GM18951 (cell line): ENCODE data around the gene KCNIP3.
"Not testable (repeated sequence)": the region's sequence is repeated elsewhere in the genome, so short reads cannot be mapped to it uniquely, and the experiment has no call there.

Experiments
- POLR2A ChIP-seq: IDR thresholded peaks from 4 replicates; pipeline ENCODE4 v1.6.1; 2011; ENCODE audit warnings: mild to moderate bottlenecking; ENCODE audit not compliant: insufficient read length, insufficient read depth; ENCODE audit errors: extremely low read depth
- in situ Hi-C: fragments of 300-500 bp; cut with MboI; formaldehyde crosslinking; loops from one replicate; pipeline ENCODE4 v1.12.0; 2022; ENCODE audit warnings: low sequenced_read_pairs, mixed read lengths, inconsistent platforms; ENCODE audit not compliant: unreplicated experiment

The KCNIP3 gene

GRCh38 chr2:95350368-95350767 lies 53.2 kb downstream of the KCNIP3 start:
- TF ChIP-seq POLR2A = no peak
- in situ Hi-C loops = no loop called here

DNA sequence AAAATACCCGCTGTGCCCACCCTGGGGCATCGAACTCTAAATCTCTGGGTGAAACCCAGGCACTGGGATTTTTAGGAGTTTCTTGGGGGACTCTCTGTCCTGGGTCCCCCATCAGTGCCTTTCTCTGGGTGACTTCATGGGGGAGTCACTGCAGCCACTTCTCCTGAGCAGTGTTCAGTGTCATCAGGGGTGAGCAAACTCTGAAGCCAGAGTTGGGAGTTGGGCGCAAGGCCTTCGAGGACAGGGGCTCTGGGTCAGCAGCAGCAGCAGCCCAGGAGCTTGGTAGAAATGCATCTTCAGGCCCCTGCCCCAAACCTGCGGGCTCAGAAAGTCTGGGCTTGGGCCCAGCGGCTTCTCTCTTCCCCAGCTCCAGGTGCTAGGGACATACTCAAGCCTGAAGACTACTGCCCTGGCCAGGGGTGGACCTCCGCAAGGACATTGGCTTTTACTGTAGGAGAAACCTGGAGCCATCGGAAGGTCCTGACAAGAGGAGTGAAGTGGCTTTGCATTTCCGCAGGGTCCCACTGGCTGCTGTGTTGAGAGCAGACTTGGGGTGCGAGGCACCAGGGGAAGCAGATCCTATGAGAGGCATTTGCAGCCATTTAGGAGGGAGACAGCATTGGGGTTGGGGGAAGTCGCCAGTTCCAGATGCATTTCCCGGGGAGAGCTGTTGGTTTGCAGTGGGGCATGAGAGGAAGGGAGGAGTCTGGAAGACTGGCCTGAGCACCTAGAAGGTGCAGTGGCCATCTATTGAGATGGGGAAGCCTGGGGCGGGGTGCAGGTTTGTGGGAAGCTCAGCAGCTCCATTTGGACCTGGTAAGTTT lies 53.8 kb downstream of the KCNIP3 start:
- no peak for TF ChIP-seq POLR2A
- in situ Hi-C loops = no loop called here

DNA sequence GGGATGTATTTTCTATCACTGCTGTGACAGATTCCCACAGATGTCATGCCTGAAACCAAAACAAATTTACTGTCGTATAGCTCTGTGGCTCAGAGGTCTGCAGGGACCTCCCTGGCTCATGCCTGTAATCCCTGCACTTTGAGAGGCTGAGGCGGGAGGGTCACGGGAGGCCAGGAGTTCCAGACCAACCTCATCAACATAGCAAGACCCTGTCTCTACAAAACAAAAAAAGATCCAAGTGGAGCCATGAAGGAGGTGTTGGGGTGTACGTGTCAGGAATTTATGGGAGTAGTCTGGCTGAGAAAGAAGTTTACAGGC lies 54.4 kb downstream of the KCNIP3 start:
- in situ Hi-C loops = no loop called here
- no peak for TF ChIP-seq POLR2A

DNA sequence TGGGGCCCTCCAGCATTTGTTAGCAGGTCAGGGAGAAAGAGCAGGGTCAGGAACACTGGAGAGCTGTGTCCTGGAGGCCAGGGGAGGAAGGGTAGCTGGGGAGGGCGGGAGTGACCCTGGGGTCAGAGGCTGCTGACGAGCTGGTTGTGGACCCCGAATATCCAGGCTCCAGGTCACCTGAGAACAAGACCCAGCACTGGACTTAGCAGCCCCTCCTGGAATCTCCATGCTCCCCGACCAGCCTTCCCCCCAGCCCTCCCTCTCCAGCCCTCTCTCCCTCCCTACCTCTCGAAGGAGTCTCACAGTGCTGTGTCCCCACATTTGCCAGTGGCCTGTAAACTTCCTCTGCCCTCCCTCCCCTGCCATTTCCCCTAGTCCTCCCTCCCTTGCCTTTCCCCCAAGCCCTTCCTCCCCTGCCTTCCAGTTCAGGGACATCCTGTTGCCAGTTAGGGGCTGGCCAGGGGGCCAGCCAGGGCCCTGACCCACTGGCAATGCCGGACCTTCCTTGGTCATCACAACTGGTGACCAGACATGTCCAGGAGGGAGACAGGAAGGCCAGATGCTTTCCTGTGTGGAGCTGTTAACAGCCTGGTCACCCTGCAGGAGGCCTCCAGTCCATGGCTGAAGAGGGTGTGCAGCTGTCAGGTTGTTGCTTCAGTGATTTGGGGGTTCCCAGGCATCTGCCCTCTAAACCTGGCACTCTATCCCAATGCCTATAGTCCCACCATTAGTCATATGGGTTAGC lies 55.3 kb downstream of the KCNIP3 start:
- TF ChIP-seq POLR2A = no peak
- in situ Hi-C loops = no loop called here

DNA sequence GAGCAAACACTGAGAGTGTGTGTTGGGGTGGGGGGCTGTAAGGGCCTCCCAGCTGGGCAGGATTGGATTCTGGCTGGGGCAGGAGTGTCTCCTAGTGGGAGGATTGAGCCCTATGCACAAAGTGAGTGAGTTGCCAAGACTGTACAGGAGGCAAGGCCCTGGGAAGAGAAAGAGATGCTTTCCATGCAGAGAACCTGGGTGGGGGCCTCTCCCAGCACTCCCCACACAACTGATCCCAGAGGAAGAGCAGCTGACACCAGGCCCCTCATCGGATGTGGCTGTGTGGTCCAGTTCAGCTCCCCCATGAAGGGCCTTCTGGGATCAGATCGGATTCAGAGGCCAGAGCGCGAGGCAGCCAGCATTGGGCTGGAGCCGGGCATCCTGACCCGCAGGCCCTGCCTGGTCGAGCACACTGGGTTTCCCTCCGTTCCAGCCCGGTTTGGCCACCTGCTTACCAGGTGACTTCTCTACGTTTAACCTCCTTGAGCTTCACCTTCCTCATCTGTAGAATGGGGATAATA lies 56.0 kb downstream of the KCNIP3 start:
- TF ChIP-seq POLR2A = no peak
- in situ Hi-C loops = no loop called here

DNA sequence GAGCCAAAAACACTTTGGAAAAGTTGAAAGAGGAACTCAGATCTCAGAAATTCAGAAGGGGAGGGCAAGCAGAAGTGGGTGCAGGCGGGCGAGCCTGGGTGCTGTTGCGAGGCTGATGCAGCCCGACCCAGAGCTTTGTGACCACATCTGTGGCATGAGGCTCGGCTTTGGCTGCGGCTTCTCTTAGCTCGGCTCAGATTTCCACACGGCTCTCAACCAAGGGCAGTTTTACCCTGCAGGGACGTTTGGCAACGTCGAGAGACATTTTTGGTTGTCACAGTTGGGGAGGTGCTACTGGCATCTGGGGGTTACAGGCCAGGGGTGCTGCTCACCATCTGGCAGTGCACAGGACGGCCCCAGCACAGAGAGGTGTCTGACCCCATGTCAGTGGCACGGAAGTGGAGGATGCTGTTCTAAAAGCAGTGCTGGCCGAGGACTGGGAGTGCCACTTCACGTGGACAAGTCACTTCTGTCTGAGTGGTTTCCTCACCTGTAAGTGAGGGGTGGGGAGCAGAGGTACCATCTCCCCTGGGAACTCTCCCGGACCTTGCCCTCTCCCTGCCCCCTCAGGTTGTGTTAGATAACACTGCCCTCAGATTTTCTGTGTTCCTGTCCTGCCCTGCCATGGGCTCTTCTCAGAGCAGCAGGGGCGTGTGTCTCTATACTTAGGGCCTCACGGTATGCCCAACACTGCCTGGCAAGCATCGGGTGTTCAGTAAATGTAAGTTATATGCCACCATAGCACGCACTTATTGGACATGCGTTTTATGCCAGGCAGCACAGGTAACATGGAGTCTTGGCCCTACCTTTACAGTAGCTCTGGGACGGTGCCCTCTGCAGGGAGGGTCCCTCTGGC lies 56.7 kb downstream of the KCNIP3 start:
- TF ChIP-seq POLR2A = no peak
- in situ Hi-C loops = no loop called here

DNA sequence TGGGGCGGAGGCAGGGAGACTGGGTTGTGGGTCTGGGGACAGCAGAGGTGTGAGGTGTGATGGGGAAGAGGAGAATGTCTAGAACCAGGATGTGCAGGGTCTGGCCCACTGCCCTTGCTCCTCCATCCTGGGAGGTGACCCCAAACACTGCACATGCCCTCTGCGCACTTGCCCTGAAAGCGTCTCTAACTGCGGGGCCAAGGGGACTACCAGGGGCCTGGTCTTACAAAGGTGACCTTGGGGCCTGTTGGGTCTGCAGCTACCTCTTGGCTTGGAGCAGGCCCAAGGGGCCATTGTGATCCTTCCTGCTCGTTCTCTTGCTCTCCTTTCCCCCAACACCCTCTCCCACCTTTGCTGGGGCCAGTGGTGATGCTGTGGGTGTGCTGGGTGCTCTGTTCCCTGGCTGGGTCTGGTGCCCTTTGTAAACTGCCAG lies 57.3 kb downstream of the KCNIP3 start:
- TF ChIP-seq POLR2A = no peak
- in situ Hi-C loops = no loop called here

DNA sequence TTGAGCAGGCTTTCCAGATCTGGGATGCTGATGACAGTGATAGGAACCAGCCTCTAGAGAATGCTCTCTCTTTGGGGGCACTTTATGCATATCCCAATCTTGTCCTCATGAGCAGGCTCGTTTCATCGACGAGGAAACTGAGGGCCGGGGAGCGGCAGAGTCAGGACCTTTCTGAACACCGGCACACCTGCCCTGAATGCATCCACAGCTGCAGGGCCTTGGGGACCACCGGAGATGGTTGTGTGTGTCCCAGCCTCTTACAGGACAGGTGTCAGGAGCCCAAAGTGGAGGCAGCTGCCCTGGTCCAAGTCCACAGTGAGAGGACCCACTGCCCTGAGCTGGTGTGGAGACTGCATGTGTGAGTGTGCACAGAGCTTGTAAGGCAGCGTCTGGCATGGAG lies 57.8 kb downstream of the KCNIP3 start:
- in situ Hi-C loops = no loop called here
- TF ChIP-seq POLR2A = no peak

DNA sequence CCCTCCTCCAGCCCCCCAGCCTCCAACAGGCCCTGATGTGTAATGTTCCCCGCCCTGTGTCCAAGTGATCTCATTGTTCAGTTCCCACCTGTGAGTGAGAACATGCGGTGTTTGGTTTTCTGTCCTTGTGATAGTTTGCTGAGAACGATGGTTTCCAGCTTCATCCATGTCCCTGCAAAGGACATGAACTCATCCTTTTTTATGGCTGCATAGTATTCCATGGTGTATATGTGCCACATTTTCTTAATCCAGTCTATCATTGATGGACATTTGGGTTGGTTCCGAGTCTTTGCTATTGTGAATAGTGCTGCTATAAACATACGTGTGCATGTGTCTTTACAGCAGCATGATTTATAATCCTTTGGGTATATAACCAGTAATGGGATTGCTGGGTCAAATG lies 58.3 kb downstream of the KCNIP3 start:
- in situ Hi-C loops = not testable (repeated sequence)

- in situ Hi-C loops = no loop called here
- no peak for TF ChIP-seq POLR2A
These were observed 59.9 kb downstream of the KCNIP3 start for GRCh38 chr2:95356821-95357700.

- TF ChIP-seq POLR2A = no peak
- in situ Hi-C loops = no loop called here
These were observed 60.7 kb downstream of the KCNIP3 start for GRCh38 chr2:95357717-95358280.

- in situ Hi-C loops = no loop called here
- no peak for TF ChIP-seq POLR2A
These were observed 61.9 kb downstream of the KCNIP3 start for GRCh38 chr2:95359031-95359430.
